Bronchial epithelial cell (primary cell): ENCODE data around the gene WNT3. TPM values are rescaled to one million over a fixed set of nuclear protein-coding genes. Genes with fewer than 3 reads are reported as not detected.
"Not testable (repeated sequence)": the region's sequence is repeated elsewhere in the genome, so short reads cannot be mapped to it uniquely, and the experiment has no call there.

Experiments used
- DNase-seq: peaks from one replicate; pipeline ENCODE4 v3.0.0-alpha.2; 2010; ENCODE audit warnings: low read depth
- FAIRE-seq: peaks from 2 replicates; lab custom pipeline; 2011; peaks lifted over from hg19 to GRCh38; lab: Jason Lieb, UNC
- H3K27me3 ChIP-seq: 2 replicates; pipeline ENCODE4 v1.5.1; 2011; ENCODE audit warnings: low read length; ENCODE audit not compliant: control insufficient read depth, insufficient read depth
- H3K36me3 ChIP-seq: 2 replicates; pipeline ENCODE4 v1.5.1; 2011; ENCODE audit warnings: low read length; ENCODE audit not compliant: control insufficient read depth, insufficient read depth
- H3K4me3 ChIP-seq: 2 replicates; pipeline ENCODE4 v1.5.1; 2011; ENCODE audit warnings: mild to moderate bottlenecking, low read depth, low read length, control low read depth
- CTCF ChIP-seq: IDR thresholded peaks from 2 replicates; pipeline ENCODE4 v1.5.1; 2011; ENCODE audit warnings: mild to moderate bottlenecking, moderate library complexity, low read length, control low read depth, inconsistent platforms; ENCODE audit not compliant: insufficient read depth, severe bottlenecking
- total RNA-seq: library from RNA; depleted of rRNA; stranded (reverse); fragments of >200 nt; gene quantifications from 2 replicates; pipeline ENCODE4 v1.2.1, GENCODE V29; 2014

WNT3 gene
- total RNA-seq, 1 donor from 2014 or later, result 0.79 TPM

GRCh38 chr17:46771561-46772474 lies 46.7 kb downstream of the WNT3 start:
- peaks cover 2% of the 10 kb centered on the region for H3K27me3 ChIP-seq
- H3K36me3 ChIP-seq, result no peaks in the 10 kb centered on the region
- no peak for TF ChIP-seq CTCF
- H3K4me3 ChIP-seq, result peak overlapping the region; percentile 53
- FAIRE-seq (no peak), DNase-seq (peak; percentile 52)

DNA sequence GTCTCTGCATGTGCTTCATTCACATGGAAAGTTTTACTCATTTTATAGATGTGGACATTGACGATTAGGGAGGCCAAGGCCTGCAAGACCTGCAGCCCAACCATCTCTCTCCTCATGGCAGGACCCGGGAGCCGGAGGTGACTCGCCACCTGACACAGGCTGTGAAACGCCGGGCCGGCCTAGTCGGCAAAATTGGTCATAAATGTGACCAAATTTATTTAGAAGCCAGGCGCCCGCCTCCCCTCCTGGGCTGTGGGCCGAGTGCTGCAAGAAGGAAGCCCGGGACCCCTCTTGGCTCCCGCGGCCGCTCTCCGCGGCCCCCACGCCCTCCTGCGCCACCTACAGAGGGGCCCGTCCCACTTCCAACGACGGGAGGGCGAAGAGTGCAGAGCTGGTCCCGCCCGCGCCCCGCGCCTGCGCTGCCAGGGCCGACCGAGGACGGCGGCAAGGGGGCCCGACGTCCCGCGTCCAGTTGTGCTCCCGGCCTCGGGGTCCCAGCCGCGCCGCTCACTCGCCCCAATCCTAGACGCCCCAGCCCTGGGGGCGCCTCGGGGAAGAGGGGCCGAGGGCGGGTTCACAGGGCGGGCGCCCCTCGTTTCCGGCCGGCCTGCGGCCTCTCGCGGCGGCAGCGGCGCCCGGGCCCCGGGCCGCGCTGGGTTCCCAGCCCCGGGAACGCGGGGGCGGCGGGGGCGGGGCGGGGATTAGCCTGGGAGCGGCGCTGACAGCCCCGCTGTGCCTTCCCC lies 47.5 kb downstream of the WNT3 start:
- FAIRE-seq (no peak), DNase-seq (no peak)
- Histone ChIP-seq H3K36me3 (no peaks in the 10 kb centered on the region), H3K27me3 (no peaks in the 10 kb centered on the region), H3K4me3 (peak overlapping the region; percentile 53)
- TF ChIP-seq CTCF, result no peak

DNA sequence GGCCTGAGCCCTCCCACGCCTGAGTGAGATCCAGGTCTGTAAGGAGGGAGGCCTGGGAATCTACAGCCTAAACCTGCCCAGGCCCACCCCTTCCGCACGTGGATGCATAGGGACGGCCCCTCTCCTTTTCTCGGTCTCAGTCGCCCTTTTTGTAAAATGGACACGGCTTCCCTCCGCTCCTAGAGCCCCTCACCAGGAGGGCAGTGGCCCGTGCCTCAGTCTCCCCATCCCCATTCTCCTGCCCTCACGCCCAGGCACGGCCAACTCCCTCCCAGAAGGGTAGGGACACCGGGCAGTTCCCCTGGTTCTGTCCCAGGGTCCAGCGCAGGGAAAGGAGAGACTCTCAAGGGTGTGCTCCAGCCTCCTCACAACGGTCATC lies 48.1 kb downstream of the WNT3 start:
- Histone ChIP-seq H3K27me3 (no peaks in the 10 kb centered on the region), H3K4me3 (no peak overlapping the region), H3K36me3 (no peaks in the 10 kb centered on the region)
- FAIRE-seq (no peak), DNase-seq (no peak)
- no peak for TF ChIP-seq CTCF

GRCh38 chr17:46769531-46770438 lies 48.7 kb downstream of the WNT3 start:
- no peak overlapping the region for H3K4me3 ChIP-seq
- no peak for FAIRE-seq
- DNase-seq, result no peak
- no peak for TF ChIP-seq CTCF
- no peaks in the 10 kb centered on the region for H3K36me3 ChIP-seq
- no peaks in the 10 kb centered on the region for H3K27me3 ChIP-seq

- not testable (repeated sequence) for DNase-seq, H3K27me3 ChIP-seq, H3K36me3 ChIP-seq, FAIRE-seq, H3K4me3 ChIP-seq
Measured at GRCh38 chr17:46768896-46769295, 49.6 kb downstream of the WNT3 start.
